Measurements from ENCODE around the gene ANAPC15. TPM values are rescaled to one million over a fixed set of nuclear protein-coding genes. Genes with fewer than 3 reads are reported as not detected.
A peak's percentile ranks its signal among the peaks of the same experiment; 100 is the strongest.

Gene ANAPC15
- total and polyA plus RNA-seq, 4 donors, result 8.4 to 22.4 (median 15.0) TPM

- no peak for TF ChIP-seq REST (IDR thresholded peaks at IDR 0.05)
- no peak for TF ChIP-seq CTCF (IDR thresholded peaks at IDR 0.05; ENCODE audit: low read depth, low read length, missing input control)
- no peak for TF ChIP-seq HNF4G (IDR thresholded peaks at IDR 0.05)
- no peak for TF ChIP-seq RXRA (IDR thresholded peaks at IDR 0.05)
- TF ChIP-seq NR2F2 (IDR thresholded peaks at IDR 0.05), result no peak
- TF ChIP-seq TAF1 (conservative IDR thresholded peaks at IDR 0.05), result no peak
- no peak for TF ChIP-seq YY1 (IDR thresholded peaks at IDR 0.05)
- TF ChIP-seq ATF3 (IDR thresholded peaks at IDR 0.05), result no peak
Measured at GRCh38 chr11:72100462-72100861, 12.0 kb downstream of the ANAPC15 start (continued).

GRCh38 chr11:72100009-72100408, 12.5 kb downstream of the ANAPC15 start:
- 88% methylated on average over 3 of the region's 3 CpGs for WGBS
- Histone ChIP-seq H3K27me3 (ENCODE audit: control insufficient read depth in 4 of 4, insufficient read depth in 4 of 4, low read length in 3 of 4) (no peaks in the 10 kb centered on the region), H3K9me3 (ENCODE audit: control insufficient read depth in 4 of 4, low read length in 3 of 4) (no peaks in the 10 kb centered on the region), H3K4me1 (ENCODE audit: control insufficient read depth in 4 of 4, insufficient read depth in 4 of 4, low read length in 3 of 4) (peaks cover 5 to 36% (median 29%) of the 10 kb centered on the region in 4 donors), H3K36me3 (ENCODE audit: control insufficient read depth in 4 of 4, insufficient read depth in 3 of 4, low read depth in 1 of 4, low read length in 3 of 4) (peaks cover 9 to 29% (median 23%) of the 10 kb centered on the region in 4 donors), H3K9ac (ENCODE audit: low read depth in 1 of 2, low read length in 2 of 2) (no peak overlapping the region), H3K4me3 (ENCODE audit: low read depth in 1 of 3, low read length in 3 of 3) (no peak overlapping the region), H3K27ac (ENCODE audit: low read depth in 1 of 2, low read length in 2 of 2) (peak overlapping the region in 1 of 2 donors; percentile 24)
- no peak for DNase-seq (ENCODE audit: low spot score)
- no peak for TF ChIP-seq TAF1 (conservative IDR thresholded peaks at IDR 0.05)
- TF ChIP-seq RAD21 (IDR thresholded peaks at IDR 0.05), result no peak
- TF ChIP-seq HNF4G (IDR thresholded peaks at IDR 0.05), result no peak

GRCh38 chr11:72098741-72099140, 13.8 kb downstream of the ANAPC15 start:
- TF ChIP-seq YY1 (IDR thresholded peaks at IDR 0.05) (no peak), MAX (IDR thresholded peaks at IDR 0.05) (no peak), CTCF (IDR thresholded peaks at IDR 0.05; ENCODE audit: low read depth, low read length, missing input control) (no peak), TAF1 (conservative IDR thresholded peaks at IDR 0.05) (no peak), NR2F2 (IDR thresholded peaks at IDR 0.05) (no peak), HNF4A (conservative IDR thresholded peaks at IDR 0.05) (no peak)
- TF ChIP-seq, protein P1, sequence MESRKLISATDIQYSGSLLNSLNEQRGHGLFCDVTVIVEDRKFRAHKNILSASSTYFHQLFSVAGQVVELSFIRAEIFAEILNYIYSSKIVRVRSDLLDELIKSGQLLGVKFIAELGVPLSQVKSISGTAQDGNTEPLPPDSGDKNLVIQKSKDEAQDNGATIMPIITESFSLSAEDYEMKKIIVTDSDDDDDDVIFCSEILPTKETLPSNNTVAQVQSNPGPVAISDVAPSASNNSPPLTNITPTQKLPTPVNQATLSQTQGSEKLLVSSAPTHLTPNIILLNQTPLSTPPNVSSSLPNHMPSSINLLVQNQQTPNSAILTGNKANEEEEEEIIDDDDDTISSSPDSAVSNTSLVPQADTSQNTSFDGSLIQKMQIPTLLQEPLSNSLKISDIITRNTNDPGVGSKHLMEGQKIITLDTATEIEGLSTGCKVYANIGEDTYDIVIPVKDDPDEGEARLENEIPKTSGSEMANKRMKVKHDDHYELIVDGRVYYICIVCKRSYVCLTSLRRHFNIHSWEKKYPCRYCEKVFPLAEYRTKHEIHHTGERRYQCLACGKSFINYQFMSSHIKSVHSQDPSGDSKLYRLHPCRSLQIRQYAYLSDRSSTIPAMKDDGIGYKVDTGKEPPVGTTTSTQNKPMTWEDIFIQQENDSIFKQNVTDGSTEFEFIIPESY (IDR thresholded peaks at IDR 0.05), result no peak
- Histone ChIP-seq H3K4me1 (ENCODE audit: control insufficient read depth in 4 of 4, insufficient read depth in 4 of 4, low read length in 3 of 4) (peaks cover 4 to 31% (median 25%) of the 10 kb centered on the region in 4 donors), H3K9me3 (ENCODE audit: control insufficient read depth in 4 of 4, low read length in 3 of 4) (no peaks in the 10 kb centered on the region), H3K36me3 (ENCODE audit: control insufficient read depth in 4 of 4, insufficient read depth in 3 of 4, low read depth in 1 of 4, low read length in 3 of 4) (peaks cover 9 to 37% (median 28%) of the 10 kb centered on the region in 4 donors), H3K9ac (ENCODE audit: low read depth in 1 of 2, low read length in 2 of 2) (no peak overlapping the region), H3K4me3 (ENCODE audit: low read depth in 1 of 3, low read length in 3 of 3) (no peak overlapping the region), H3K27ac (ENCODE audit: low read depth in 1 of 2, low read length in 2 of 2) (no peak overlapping the region), H3K27me3 (ENCODE audit: control insufficient read depth in 4 of 4, insufficient read depth in 4 of 4, low read length in 3 of 4) (no peaks in the 10 kb centered on the region)
- WGBS, result 96% methylated on average over 3 of the region's 3 CpGs
- DNase-seq (ENCODE audit: low spot score), result no peak

Measured in liver (tissue), 9 donors.